Thoracic aorta endothelial cell (primary cell): ENCODE measurements around the gene L3HYPDH. TPM values are rescaled to one million over a fixed set of nuclear protein-coding genes. Genes with fewer than 3 reads are reported as not detected.

Experiments used
- total RNA-seq: library from RNA; depleted of rRNA; stranded (reverse); fragments of >200 nt; gene quantifications from 2 replicates; pipeline ENCODE4 v1.2.3, GENCODE V29; 2012

The L3HYPDH gene
- total RNA-seq: 49.5 and 49.8 TPM in 2 replicates

DNA sequence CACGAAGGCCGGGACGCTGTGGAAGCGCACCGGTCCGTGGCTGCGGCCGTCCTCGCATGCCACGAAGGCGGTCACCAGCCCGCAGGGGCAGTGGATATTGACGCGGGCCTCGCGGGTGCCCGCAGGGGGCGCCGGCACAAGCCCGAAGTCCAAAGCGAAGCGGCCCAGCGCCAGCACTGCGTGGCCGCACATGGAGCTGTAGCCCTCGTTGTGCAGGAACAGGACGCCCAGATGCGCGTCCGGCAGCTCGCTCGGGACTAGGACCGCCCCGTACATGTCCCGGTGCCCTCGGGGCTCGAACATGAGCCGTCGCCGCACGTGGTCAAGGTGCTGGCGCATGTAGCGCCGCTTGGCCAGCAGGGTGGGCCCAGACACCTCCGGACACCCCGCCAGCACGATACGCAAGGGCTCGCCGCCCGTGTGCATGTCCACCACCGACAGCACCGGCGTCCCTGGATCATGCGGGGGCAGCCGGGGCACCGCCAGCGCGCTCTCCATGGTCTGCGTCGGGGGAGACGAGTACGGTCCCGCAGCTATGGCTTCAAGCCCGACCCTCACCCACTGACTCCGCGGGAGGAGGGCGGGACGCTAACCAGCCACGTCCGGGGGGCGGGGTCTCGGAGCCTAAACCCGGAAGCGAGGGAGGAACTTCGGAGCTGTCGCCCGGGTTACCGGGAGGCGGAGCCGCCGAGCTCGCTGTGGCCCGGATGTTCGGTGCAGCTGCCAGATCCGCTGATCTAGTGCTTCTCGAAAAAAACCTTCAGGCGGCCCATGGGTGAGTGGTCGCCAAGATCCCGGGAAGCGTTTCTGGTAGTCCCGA lies at the start of gene L3HYPDH, which contains the start of gene JKAMP:
Gene L3HYPDH (minus strand): TSS at position 590 of the 820 bp plus-strand sequence. CDS start 92 bp downstream, at position 498.
Gene JKAMP (plus strand): TSS at position 699 of the 820 bp plus-strand sequence. CDS start 73 bp downstream, at position 772.

DNA sequence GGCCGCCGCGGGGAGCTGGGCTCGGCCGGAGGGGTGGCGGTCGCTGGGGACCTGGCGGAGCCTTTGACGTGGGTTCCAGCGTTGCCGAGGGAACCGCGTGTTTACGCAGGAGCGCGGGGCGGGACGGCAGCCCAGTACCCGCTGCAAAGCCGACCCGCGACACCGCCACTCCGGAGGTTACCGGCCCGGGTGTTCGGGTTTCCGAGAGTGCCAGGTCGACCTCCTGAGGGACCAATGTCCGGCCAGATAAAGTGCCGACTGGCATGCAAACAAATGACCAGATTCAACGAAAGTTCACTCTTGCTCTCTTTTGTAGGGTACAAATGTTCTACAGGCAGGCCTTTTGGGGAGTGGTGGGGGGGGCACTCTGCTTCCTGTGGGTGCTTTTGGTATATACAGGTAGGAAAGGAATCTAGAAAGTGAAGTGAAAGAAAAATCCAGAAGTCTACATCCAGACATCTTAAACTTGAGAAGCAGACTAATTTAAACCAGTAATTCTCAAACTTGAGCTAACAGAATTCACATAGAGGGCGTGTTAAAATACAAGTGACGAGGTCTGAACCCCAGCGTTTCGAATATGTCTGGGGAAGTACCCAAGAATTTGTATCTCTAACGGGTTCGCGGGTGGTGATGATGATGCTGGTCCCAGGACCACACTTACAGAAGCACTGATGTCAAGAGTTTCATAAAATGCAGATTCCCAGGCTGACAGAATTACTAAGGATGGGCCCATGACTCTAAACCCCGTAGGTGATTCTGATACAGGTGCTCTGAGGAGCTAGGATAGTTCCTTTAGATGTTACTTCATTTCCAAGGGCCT lies 18.7 kb downstream of the L3HYPDH start, which contains the start of gene GPR135:
Gene GPR135 (minus strand): TSS at position 65 of the 820 bp plus-strand sequence. CDS start 154 bp downstream, outside the sequence.

Other genes with a start within 250 kb of the L3HYPDH start
- gene GPR135, start 19.0 kb downstream of the L3HYPDH start, total RNA-seq: 3.1 and 7.6 TPM in 2 replicates
- 88.8 and 94.3 TPM in 2 replicates for gene JKAMP, start 109 bp upstream of the L3HYPDH start, total RNA-seq
- not detected in 2 replicates for gene CCDC175, start 92.4 kb upstream of the L3HYPDH start, total RNA-seq